AG09309 (cell line): ENCODE data around the gene WNT9B.

Source experiments
- DNase-seq: peaks from one replicate; pipeline ENCODE4 v3.0.0-alpha.2; 2010; ENCODE audit warnings: low read depth
- H3K4me3 ChIP-seq: 2 replicates; pipeline ENCODE4 v1.5.1; 2011; ENCODE audit warnings: mild to moderate bottlenecking, low read depth, low read length, moderate library complexity; ENCODE audit not compliant: control insufficient read depth
- TF ChIP-seq, protein P1 (sequence below): IDR thresholded peaks from 2 replicates; pipeline ENCODE4 v1.5.1; 2011; ENCODE audit warnings: mild to moderate bottlenecking, low read depth, low read length, inconsistent platforms; ENCODE audit not compliant: insufficient read depth, control insufficient read depth; ENCODE audit errors: missing control alignments

Gene WNT9B

DNA sequence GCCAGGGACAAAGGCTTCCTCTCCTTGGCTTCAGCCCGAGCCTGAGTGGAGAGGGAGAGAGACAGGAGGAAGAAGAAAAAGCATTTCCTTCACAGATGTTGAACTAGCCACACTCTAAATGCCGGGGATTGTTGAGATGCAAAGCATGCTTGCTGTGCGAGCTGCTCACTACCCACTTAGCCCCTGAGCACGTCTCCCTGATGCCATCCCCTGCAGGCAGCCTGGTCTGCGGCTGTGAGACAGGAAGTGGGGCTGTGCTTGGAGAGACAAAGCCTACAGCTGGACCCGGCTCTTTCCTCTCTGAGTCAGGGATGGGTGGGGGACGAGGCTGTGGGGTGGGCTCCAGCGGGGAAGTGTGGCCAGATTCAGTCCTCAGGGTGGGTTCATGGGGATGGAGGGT, 13.7 kb downstream of the WNT9B start:
- DNase-seq: no peak

DNA sequence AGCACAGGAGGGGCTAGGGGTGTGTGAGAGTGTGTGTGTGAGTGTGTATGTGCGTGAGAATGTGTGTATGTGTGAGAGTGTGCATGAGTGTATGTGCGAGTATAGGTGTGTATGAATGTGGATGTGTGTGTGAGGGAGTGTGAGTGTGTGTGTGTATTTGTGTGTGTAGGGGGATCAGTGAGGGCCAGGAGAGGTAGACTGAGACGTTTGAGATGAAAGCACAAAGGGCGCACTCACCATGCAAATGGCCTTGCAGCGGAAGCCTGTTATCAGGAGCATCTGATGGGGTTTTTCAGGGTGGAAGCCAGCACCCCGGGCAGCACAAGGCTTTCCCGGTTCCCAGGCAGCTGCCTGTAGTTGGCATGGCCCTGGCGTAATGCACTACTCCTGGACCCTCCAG, 14.9 kb downstream of the WNT9B start:
- DNase-seq: no peak
- TF ChIP-seq, protein P1, sequence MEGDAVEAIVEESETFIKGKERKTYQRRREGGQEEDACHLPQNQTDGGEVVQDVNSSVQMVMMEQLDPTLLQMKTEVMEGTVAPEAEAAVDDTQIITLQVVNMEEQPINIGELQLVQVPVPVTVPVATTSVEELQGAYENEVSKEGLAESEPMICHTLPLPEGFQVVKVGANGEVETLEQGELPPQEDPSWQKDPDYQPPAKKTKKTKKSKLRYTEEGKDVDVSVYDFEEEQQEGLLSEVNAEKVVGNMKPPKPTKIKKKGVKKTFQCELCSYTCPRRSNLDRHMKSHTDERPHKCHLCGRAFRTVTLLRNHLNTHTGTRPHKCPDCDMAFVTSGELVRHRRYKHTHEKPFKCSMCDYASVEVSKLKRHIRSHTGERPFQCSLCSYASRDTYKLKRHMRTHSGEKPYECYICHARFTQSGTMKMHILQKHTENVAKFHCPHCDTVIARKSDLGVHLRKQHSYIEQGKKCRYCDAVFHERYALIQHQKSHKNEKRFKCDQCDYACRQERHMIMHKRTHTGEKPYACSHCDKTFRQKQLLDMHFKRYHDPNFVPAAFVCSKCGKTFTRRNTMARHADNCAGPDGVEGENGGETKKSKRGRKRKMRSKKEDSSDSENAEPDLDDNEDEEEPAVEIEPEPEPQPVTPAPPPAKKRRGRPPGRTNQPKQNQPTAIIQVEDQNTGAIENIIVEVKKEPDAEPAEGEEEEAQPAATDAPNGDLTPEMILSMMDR: no peak
- no peak overlapping the region for H3K4me3 ChIP-seq

More for the DNA sequence above, 13.7 kb downstream of the WNT9B start:
- TF ChIP-seq, protein P1: no peak
- no peak overlapping the region for H3K4me3 ChIP-seq

DNA sequence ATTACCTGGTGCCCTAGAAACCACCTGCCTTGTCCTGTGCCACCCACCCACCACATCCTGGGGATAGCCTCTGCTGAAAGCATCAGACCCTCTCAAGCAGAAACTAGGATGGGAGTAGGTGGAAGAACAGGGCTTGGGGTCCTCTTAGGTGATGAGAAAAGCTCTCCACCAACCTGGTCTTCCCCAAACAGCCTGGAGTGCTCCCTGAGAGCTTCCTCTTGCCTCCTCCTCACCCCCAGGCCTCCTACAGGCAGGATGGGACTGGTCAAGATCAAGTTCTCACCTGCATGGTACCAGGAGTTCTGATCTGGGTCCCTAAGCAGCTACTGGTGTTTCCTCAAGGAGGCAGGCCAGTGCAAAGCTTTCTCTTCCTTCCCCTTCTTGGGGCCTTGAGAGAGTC, 15.4 kb downstream of the WNT9B start:
- no peak for DNase-seq
- TF ChIP-seq, protein P1: no peak
- no peak overlapping the region for H3K4me3 ChIP-seq

DNA sequence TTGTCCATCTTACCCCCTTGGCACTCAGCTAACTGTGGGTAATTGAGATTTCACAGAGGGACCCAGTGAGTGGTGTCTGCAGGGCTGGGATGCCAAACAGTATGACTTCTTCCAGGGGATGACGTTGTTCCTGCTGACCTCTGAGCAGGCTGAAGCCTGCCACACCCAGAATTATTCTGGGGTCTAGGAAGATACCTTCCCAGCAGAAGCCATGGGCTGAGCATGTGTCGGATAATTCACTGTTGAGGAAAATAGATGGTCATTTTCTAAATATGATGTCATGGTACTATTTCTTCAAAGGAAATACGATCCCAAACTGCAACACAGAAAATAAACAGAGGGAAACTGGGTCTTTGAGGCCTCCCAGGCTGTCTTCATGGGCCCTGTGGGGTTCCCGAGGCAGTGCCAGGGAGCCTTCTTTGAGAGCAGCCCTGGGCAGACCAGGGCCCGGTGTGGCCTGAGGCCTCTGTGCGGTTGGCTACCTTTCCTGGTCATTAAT, 17.4 kb downstream of the WNT9B start:
- no peak for DNase-seq
- no peak overlapping the region for H3K4me3 ChIP-seq
- TF ChIP-seq, protein P1: no peak

DNA sequence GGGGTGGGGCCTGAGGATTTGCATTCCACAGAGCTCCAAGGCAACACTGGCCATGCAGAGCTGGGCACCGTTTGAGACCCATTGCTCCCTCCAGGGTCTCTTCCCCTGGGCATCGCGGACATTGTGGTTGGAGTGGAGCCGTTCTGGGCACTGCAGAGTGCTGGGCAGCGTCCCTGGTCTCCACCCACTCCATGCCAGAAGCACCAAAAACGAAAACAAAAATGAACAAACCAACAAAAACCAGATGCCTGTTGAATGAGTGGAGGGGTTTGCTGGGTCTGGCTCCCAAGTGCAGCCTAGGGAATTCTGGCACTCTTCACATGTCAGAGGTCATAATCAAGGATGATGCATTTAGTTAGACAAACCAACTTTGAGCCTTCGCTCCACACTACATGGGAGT, 17.9 kb downstream of the WNT9B start:
- DNase-seq: no peak
- TF ChIP-seq, protein P1: no peak
- H3K4me3 ChIP-seq: no peak overlapping the region

DNA sequence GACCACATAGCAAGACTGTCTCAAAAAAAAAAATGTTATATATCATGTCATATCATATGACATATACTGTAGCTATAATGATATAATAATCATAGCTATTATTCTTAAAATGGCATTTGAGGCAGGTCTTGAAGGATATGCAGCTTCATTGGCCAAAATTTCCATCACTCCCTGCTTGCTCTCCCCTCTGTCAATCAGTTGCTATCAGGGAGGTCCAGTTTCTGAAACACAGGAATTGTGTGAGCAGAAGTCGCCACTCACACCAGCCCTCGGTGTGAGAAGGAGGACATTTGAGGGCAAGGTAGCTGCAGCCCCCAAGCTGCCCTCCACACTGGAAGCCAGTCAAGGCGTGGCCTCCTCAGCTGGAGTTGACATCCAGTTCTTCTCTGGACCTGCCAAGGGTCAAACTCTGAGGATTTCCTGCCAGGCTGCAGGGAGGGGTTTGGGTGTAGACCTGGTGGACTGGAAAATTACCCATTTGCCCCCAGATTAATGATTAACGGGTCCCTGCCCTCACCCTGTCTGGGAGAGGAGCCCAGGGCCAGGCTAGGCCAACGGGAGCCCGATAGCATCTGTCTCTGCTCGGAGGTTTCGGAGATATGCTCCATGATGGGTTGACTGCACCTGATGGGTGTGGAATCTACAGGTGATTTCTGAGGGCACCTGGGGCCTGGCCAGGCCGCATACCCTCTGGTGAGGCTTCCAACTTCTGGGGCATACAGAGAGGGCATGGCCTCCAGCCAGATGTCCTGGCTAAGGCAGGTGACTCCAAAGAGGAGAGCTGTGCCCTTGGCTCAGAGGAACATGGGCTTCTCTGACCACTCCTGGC, 18.8 kb downstream of the WNT9B start:
- TF ChIP-seq, protein P1: no peak
- DNase-seq: no peak

DNA sequence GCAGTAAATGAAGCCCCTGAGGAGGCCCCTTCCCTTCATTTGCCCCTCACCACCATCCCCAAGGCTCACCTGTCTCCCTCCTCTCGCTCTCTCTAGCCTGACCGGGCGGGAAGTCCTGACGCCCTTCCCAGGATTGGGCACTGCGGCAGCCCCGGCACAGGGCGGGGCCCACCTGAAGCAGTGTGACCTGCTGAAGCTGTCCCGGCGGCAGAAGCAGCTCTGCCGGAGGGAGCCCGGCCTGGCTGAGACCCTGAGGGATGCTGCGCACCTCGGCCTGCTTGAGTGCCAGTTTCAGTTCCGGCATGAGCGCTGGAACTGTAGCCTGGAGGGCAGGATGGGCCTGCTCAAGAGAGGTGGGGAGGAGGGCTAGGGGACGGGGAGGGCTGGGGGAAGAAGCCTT, 21.0 kb downstream of the WNT9B start:
- TF ChIP-seq, protein P1: no peak
- no peak for DNase-seq
- no peak overlapping the region for H3K4me3 ChIP-seq

More for the DNA sequence above, 18.8 kb downstream of the WNT9B start:
- H3K4me3 ChIP-seq: no peak overlapping the region
